OCI-LY7 (cell line): Measurements from ENCODE around the gene NRN1L. TPM values are rescaled to one million over a fixed set of nuclear protein-coding genes. Genes with fewer than 3 reads are reported as not detected.

Source experiments
- BruUV-seq: library from RNA; stranded (reverse); fragments of 400-500 nt; replicated peaks from 2 replicates; lab custom pipeline; 2021; lab: Mats Ljungman, UMichigan
- CTCF ChIA-PET: fragments of 300-600 bp; sonication (Branson Sonifier 250); formaldehyde crosslinking; loops from one replicate; lab custom pipeline; 2022; ENCODE audit warnings: antibody characterized with exemption; ENCODE audit not compliant: unreplicated experiment; lab: Charles Lee
- POLR2A ChIA-PET: fragments of 300-600 bp; sonication (Branson Sonifier 250); formaldehyde crosslinking; loops from one replicate; lab custom pipeline; 2022; ENCODE audit warnings: antibody characterized with exemption; lab: Charles Lee
- DNase-seq: peaks from one replicate; pipeline ENCODE4 v3.0.0-alpha.2; 2015; ENCODE audit warnings: low spot score
- H2AFZ ChIP-seq: fragments of 200-600 bp; sonication (generic), shearing (Covaris generic); 2 replicates; pipeline ENCODE4 v1.6.1; 2014; ENCODE audit warnings: mild to moderate bottlenecking, antibody characterized with exemption, low read length, moderate library complexity
- H3K27ac ChIP-seq: fragments of 200-600 bp; sonication (generic); 2 replicates; pipeline ENCODE4 v1.5.1; 2014; ENCODE audit warnings: mixed run types, low read depth, mild to moderate bottlenecking, moderate library complexity, low read length, inconsistent platforms; ENCODE audit not compliant: poor library complexity, severe bottlenecking
- H3K36me3 ChIP-seq: fragments of 200-600 bp; sonication (generic); 2 replicates; pipeline ENCODE4 v1.6.1; 2014; ENCODE audit warnings: mild to moderate bottlenecking, antibody characterized with exemption, low read length, moderate library complexity, mixed read lengths; ENCODE audit not compliant: insufficient read depth
- H3K4me1 ChIP-seq: fragments of 200-600 bp; sonication (generic); 2 replicates; pipeline ENCODE4 v1.5.1; 2014; ENCODE audit warnings: mild to moderate bottlenecking, low read length; ENCODE audit not compliant: insufficient read depth, poor library complexity, severe bottlenecking
- H3K4me2 ChIP-seq: fragments of 200-600 bp; sonication (generic); 2 replicates; pipeline ENCODE4 v1.6.1; 2014; ENCODE audit warnings: mild to moderate bottlenecking, low read length
- H3K4me3 ChIP-seq: fragments of 200-600 bp; sonication (generic); 2 replicates; pipeline ENCODE4 v1.5.1; 2014; ENCODE audit warnings: mild to moderate bottlenecking, low read depth, low read length; ENCODE audit not compliant: poor library complexity, severe bottlenecking
- H3K79me2 ChIP-seq: fragments of 200-600 bp; sonication (generic); 2 replicates; pipeline ENCODE4 v1.6.1; 2016; ENCODE audit warnings: low read depth, mild to moderate bottlenecking, low read length, moderate library complexity, mixed read lengths; ENCODE audit not compliant: insufficient read depth
- H3K9me2 ChIP-seq: fragments of 200-600 bp; sonication (generic); 2 replicates; pipeline ENCODE4 v1.6.1; 2016; ENCODE audit warnings: mild to moderate bottlenecking, low read length, mixed read lengths; ENCODE audit not compliant: insufficient read depth
- H3K9me3 ChIP-seq: fragments of 200-600 bp; sonication (generic); 2 replicates; pipeline ENCODE4 v1.6.1; 2014; ENCODE audit warnings: mild to moderate bottlenecking, mixed run types, low read length, mixed read lengths
- H4K20me1 ChIP-seq: fragments of 200-600 bp; sonication (generic); 2 replicates; pipeline ENCODE4 v1.6.1; 2014; ENCODE audit warnings: mild to moderate bottlenecking, antibody characterized with exemption, low read length, moderate library complexity, mixed read lengths; ENCODE audit not compliant: insufficient read depth
- CTCF ChIP-seq: fragments of 200-600 bp; sonication (generic); conservative IDR thresholded peaks from 2 replicates; pipeline ENCODE4 v1.5.1; 2014; ENCODE audit warnings: mild to moderate bottlenecking, antibody characterized with exemption, low read length, moderate library complexity, mixed read lengths
- EZH2phosphoT487 ChIP-seq: fragments of 200-600 bp; sonication (generic); IDR thresholded peaks from 2 replicates; pipeline ENCODE4 v1.6.1; 2018; ENCODE audit warnings: low read depth, borderline replicate concordance, mild to moderate bottlenecking, mixed run types, antibody characterized with exemption, low read length, moderate library complexity, mixed read lengths
- intact Hi-C: fragments of 100-400 bp; cut with micrococcal nuclease; formaldehyde crosslinking; loops from one replicate; pipeline ENCODE4 v1.10.0; 2022; ENCODE audit not compliant: unreplicated experiment
- total RNA-seq, 2 experiments: library from RNA; depleted of rRNA in 1 of 2; stranded (reverse); fragments of >200 nt in 1 of 2; shearing (Covaris generic) in 1 of 2; gene quantifications; 2 replicates each; pipeline ENCODE4 v1.2.3, GENCODE V29; 2014 to 2022

Gene NRN1L
- total RNA-seq, 2 experiments from 2014 or later, result 0.66 to 0.80 TPM

GRCh38 chr16:67931712-67932461 is 47.2 kb downstream of the NRN1L start, which contains the start of gene CTRL:
TSS of gene CTRL (minus strand) at chr16:67931862. CDS start at chr16:67931852, 10 bp downstream.
- H3K27ac ChIP-seq, result no peak within 1 kb of the TSS
- no peak within 1 kb of the TSS for H3K4me2 ChIP-seq
- POLR2A ChIA-PET, result no interaction called here
- intact Hi-C loops, result no loop called here
- peaks cover 4% of the 10 kb centered on the region; the same call in 1 of the 2 replicates for H4K20me1 ChIP-seq
- CTCF ChIA-PET, result interaction anchor here (0.8 to 0.9 kb wide), 2 partner anchors 35 to 48 kb away, joined by 3 to 8 read pairs; no protein-coding TSS in a partner anchor
- BruUV-seq, result no TSS peak
- H3K9me3 ChIP-seq, result no peaks in the 10 kb centered on the region
- H2AFZ ChIP-seq, result no peak within 1 kb of the TSS
- H3K79me2 ChIP-seq, result peaks cover 4% of the 10 kb centered on the region; the same call in 1 of the 2 replicates
- DNase-seq, result no peak
- no peak within 1 kb of the TSS for H3K4me3 ChIP-seq
- no peaks in the 10 kb centered on the region for H3K9me2 ChIP-seq
- no peak for TF ChIP-seq EZH2phosphoT487
- TF ChIP-seq CTCF, result no peak
- peaks cover 58% of the 10 kb centered on the region for H3K36me3 ChIP-seq
- H3K4me1 ChIP-seq, result peaks cover 14% of the 10 kb centered on the region

GRCh38 chr16:67932462-67932840 is 47.8 kb downstream of the NRN1L start:
- Histone ChIP-seq H2AFZ (no peak overlapping the region), H3K36me3 (peaks cover 55% of the 10 kb centered on the region), H3K9me3 (no peaks in the 10 kb centered on the region), H3K79me2 (peaks cover 4% of the 10 kb centered on the region; the same call in 1 of the 2 replicates), H3K4me1 (peaks cover 20% of the 10 kb centered on the region), H3K4me3 (no peak overlapping the region), H3K27ac (no peak overlapping the region), H4K20me1 (peaks cover 4% of the 10 kb centered on the region; the same call in 1 of the 2 replicates), H3K4me2 (no peak overlapping the region), H3K9me2 (no peaks in the 10 kb centered on the region)
- no TSS peak for BruUV-seq
- CTCF ChIA-PET, result interaction anchor here (0.9 kb wide), 1 partner anchor 36 kb away, joined by 3 read pairs; no protein-coding TSS in a partner anchor
- no peak for TF ChIP-seq EZH2phosphoT487
- TF ChIP-seq CTCF, result no peak
- POLR2A ChIA-PET, result interaction anchor here (1.0 kb wide), 1 partner anchor 313 kb away, joined by 5 read pairs; the partner anchor contains the start of gene PLA2G15
- intact Hi-C loops, result no loop called here
- DNase-seq, result no peak
